ENCODE data around the gene SETX. TPM values are rescaled to one million over a fixed set of nuclear protein-coding genes. Genes with fewer than 3 reads are reported as not detected.
"Not testable (repeated sequence)": the region's sequence is repeated elsewhere in the genome, so short reads cannot be mapped to it uniquely, and the experiment has no call there.

SETX gene
- total RNA-seq, 2 donors from 2014 or later: 45.2 to 45.3 TPM

- intact Hi-C loops (cut with DNase I): no loop called here
- no peak for DNase-seq (ENCODE audit: low spot score)
These were observed 53.3 kb downstream of the SETX start for GRCh38 chr9:132301521-132301920.

GRCh38 chr9:132299221-132299620 lies 55.6 kb downstream of the SETX start:
- no peak for DNase-seq (ENCODE audit: low spot score)
- intact Hi-C loops (cut with DNase I): no loop called here

GRCh38 chr9:132295181-132295580 lies 59.6 kb downstream of the SETX start:
- intact Hi-C loops (cut with DNase I): no loop called here

GRCh38 chr9:132293145-132293721 lies 61.6 kb downstream of the SETX start:
- intact Hi-C loops (cut with DNase I): no loop called here
- DNase-seq (ENCODE audit: low spot score): no peak

More at GRCh38 chr9:132295181-132295580, 59.6 kb downstream of the SETX start:
- no peak for DNase-seq (ENCODE audit: low spot score)

- intact Hi-C loops (cut with DNase I): no loop called here
- DNase-seq (ENCODE audit: low spot score): no peak
These were observed 65.8 kb downstream of the SETX start for GRCh38 chr9:132288966-132289365.

GRCh38 chr9:132288361-132288760 lies 66.4 kb downstream of the SETX start:
- intact Hi-C loops (cut with DNase I): no loop called here
- DNase-seq (ENCODE audit: low spot score): no peak

- DNase-seq (ENCODE audit: low spot score): no peak
- intact Hi-C loops (cut with DNase I): no loop called here
These were observed 67.5 kb downstream of the SETX start for GRCh38 chr9:132287256-132287760.

GRCh38 chr9:132283863-132284262 lies 70.9 kb downstream of the SETX start:
- DNase-seq (ENCODE audit: low spot score): no peak
- intact Hi-C loops (cut with DNase I): no loop called here

- DNase-seq (ENCODE audit: low spot score): no peak
- intact Hi-C loops (cut with DNase I): no loop called here
These were observed 71.6 kb downstream of the SETX start for GRCh38 chr9:132283165-132283564.

- DNase-seq (ENCODE audit: low spot score): no peak
- intact Hi-C loops (cut with DNase I): no loop called here
These were observed 79.9 kb downstream of the SETX start for GRCh38 chr9:132274861-132275260.

GRCh38 chr9:132269704-132270516 lies 84.9 kb downstream of the SETX start:
- intact Hi-C loops (cut with DNase I); DNase-seq (ENCODE audit: low spot score): not testable (repeated sequence)

GRCh38 chr9:132268725-132269352 lies 85.9 kb downstream of the SETX start:
- intact Hi-C loops (cut with DNase I): no loop called here
- peak; percentile 86 for DNase-seq (ENCODE audit: low spot score)

GRCh38 chr9:132267660-132268059 lies 87.1 kb downstream of the SETX start:
- no peak for DNase-seq (ENCODE audit: low spot score)
- intact Hi-C loops (cut with DNase I): no loop called here

GRCh38 chr9:132266017-132266416 lies 88.8 kb downstream of the SETX start:
- DNase-seq (ENCODE audit: low spot score): no peak
- intact Hi-C loops (cut with DNase I): no loop called here

GRCh38 chr9:132260846-132261245 lies 93.9 kb downstream of the SETX start:
- no peak for DNase-seq (ENCODE audit: low spot score)
- intact Hi-C loops (cut with DNase I): no loop called here

GRCh38 chr9:132250324-132251262 lies 104.2 kb downstream of the SETX start:
- DNase-seq (ENCODE audit: low spot score): peak; percentile 71
- intact Hi-C loops (cut with DNase I): loop anchor here in 1 of 2 donors (5.0 kb wide), 1 partner anchor 488 kb away; no protein-coding TSS in a partner anchor

- intact Hi-C loops (cut with DNase I): loop anchor here (5.0 kb wide), 1 partner anchor 487 kb away; no protein-coding TSS in a partner anchor
- peak; percentile 59 for DNase-seq (ENCODE audit: low spot score)
These were observed 105.1 kb downstream of the SETX start for GRCh38 chr9:132249690-132250089.

- peak; percentile 61 for DNase-seq (ENCODE audit: low spot score)
- intact Hi-C loops (cut with DNase I): loop anchor here in 1 of 2 donors (5.0 kb wide), 1 partner anchor 487 kb away; no protein-coding TSS in a partner anchor
These were observed 105.7 kb downstream of the SETX start for GRCh38 chr9:132249123-132249522.

- intact Hi-C loops (cut with DNase I): loop anchor here in 1 of 2 donors (5.0 kb wide), 1 partner anchor 486 kb away; no protein-coding TSS in a partner anchor
These were observed 106.8 kb downstream of the SETX start for GRCh38 chr9:132247942-132248341.

More at GRCh38 chr9:132247942-132248341, 106.8 kb downstream of the SETX start:
- peak; percentile 26 for DNase-seq (ENCODE audit: low spot score)

All from posterior vena cava (tissue), 2 donors.